ENCODE results near the gene AP1G1.

Gene AP1G1

DNA sequence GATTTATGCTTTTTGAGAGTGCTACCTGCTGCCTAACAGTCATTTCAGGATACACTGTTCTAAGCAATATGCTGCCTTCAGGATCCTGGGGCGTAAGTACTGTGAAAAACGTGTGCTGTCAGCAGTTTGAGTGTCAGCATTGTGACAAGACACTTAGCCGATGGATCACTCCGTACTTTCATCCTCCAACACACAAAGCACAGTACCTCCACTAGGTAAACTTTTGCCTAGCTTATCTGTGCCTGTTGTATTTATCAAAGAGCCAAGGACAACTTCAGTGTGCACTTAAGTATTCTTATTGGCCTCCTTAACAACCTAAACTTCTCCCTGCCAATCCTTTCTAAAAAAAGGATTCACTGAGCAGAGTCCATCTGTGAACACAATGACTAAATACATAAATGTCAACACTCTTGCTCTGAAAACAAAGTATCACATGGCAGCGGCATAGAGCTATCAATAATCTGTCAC, 50.3 kb downstream of the AP1G1 start:
- no peak for DNase-seq (ENCODE audit: low read depth in 1 of 2, low spot score in 1 of 2)

DNA sequence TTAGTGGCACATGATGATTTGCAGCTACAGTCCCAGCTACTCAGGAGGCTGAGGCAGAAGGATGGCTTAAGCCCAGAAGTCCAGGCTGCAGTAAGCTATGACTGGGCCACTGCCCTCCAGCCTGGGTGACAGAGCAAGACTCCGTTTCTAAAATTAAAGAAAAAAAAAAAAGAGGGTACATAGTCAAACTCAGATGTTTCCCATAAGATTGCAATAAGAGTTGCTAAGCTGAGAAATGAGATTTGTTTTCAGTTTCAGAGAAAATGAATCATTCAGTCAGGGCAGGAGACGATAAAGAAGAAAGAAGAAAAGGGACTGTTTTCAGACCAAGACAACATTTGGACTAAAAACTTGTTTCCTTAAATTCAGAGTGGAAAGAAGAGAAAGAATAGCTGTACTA, 54.0 kb downstream of the AP1G1 start:
- no peak for DNase-seq (ENCODE audit: low read depth in 1 of 2, low spot score in 1 of 2)

DNA sequence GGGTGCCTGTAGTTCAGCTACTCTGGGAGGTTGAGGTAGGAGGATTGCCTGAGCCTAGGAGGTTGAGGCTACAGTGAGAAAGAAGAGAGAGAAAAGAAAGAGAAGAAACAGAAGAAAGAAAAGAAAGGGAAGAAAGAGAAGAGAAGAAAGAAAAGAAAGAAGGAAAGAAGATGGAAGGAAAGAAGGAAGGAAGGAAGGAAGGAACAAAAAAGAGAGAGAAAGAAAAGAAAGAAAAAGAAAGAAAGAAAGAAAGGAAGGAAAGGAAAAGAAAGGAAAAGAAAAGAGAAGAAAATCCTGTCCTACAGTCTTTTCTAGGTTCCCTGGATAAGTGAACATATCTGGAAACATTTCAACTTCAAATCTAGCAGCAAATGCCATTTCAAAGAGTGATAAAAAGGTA, 54.5 kb downstream of the AP1G1 start:
- DNase-seq (ENCODE audit: low read depth in 1 of 2, low spot score in 1 of 2) = no peak

DNA sequence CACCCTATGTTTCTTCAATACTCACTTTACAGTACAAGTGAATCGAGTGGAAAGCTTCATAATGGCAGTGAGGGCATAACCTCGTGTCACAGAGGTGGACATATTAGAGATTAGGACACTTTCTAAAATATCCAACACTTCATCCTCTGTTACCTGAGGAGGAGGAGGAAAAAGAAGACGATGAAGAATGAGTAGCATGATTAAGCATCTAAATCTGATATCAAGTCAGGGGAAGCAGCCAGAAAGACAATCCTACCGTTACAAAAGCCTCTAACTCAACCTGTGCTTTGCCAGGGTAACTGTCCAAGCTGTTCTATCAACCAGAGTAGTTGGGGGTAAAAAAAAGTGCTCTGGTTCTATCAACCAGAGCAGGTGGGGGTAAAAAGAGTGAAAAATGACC, 60.4 kb downstream of the AP1G1 start:
- no peak for DNase-seq (ENCODE audit: low read depth in 1 of 2, low spot score in 1 of 2)

DNA sequence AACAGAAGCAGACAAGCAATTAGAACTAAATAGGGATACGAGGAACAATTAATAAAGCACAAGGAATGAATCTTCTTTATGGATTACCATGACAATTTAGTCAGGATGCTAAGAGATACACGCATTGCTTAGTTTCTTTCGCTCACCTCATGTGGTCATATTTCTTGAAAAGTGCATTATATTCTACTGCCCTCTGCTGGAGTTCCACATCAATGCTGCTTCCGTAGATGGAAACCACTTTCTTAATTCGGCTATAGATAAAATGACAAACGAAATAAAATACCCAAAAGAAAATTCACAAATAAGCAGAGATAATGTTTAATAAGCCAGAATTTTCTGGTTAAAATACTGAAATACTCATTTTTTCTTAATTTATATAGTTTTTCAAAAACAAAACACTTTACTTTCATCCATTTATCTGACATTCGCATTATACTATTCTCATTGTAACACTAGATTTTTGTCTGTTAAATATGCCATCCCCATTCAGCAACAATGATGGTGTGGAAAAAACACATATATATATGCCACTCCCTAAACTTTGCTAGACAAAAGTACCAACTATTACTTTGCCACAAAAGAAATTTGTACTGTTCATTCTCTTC, 62.1 kb downstream of the AP1G1 start:
- DNase-seq (ENCODE audit: low read depth in 1 of 2, low spot score in 1 of 2) = no peak

DNA sequence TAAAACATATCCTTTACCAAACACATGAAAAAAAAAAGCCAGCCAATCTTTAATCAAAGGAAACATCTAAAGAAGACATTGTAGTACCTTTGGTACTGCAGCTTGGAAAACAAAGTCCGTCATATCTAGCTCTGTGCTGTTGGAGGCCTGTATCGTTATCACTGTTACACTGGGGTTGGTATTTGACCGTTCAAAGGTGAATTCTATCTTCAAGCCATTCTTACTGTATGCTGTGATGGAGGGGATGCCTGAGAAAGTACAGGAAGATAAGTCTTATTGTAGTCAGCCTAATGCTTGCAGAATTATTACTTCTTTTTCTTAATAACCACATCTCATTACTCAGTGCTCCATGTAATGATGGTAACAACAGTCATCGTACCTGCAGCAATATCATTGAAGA, 69.8 kb downstream of the AP1G1 start:
- DNase-seq (ENCODE audit: low read depth in 1 of 2, low spot score in 1 of 2) = no peak

DNA sequence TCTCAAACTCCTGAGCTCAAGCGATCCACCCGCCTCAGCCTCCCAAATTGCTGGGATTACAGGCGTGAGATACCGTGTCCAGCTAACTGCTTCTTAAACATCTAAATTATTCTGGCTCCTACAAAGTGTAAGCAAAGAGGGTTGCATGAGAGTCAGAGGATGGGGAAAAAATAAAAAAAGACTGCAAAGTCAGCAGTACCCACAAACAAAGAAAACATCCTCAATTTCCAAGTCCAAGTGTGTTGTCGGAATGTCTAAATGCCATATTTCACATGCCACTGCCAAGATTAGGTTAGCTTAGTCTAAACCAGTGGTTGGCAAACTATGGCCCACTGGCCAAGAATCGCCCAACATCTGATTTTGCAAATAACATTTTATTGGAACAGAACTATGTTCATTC, 71.1 kb downstream of the AP1G1 start:
- DNase-seq (ENCODE audit: low read depth in 1 of 2, low spot score in 1 of 2) = no peak

DNA sequence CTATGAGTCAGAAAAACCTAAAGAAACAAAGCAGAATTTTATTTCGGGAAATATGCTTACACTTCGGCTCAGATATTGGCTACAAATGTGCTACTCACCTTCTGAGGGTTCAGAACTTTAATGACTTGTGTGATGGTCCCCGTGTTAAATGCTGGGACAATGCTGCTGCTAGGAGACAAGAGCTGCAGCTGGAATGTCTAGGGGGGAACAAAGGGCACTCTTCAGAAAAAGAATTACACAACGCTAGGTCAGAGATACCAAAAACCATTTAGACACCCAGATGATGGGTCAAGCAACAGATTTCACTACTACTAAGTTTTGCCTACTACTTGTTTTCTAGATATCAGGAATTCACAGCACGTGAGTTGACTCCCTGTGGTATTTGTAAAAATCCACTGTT, 74.1 kb downstream of the AP1G1 start:
- DNase-seq (ENCODE audit: low read depth in 1 of 2, low spot score in 1 of 2) = no peak

DNA sequence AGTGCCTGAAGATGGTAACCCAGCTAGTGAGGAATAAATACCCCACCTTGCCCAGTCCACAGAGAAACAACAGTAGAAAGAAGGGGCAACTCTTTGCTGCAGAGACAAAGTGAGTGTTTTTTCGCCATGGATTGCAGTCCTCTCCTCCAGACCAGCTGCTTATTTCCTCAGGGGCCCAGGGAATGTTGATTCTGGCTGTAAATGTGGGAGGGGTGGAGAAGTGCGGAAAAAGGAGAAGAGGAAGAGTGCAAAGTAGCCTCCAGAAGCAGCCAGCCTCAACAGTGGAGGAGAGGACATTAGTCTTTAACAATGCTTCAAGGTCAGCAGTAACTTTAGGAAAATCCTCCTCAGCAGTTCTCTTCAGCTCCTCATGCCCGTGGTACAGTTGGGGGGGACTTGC, 76.0 kb downstream of the AP1G1 start:
- DNase-seq (ENCODE audit: low read depth in 1 of 2, low spot score in 1 of 2) = no peak

DNA sequence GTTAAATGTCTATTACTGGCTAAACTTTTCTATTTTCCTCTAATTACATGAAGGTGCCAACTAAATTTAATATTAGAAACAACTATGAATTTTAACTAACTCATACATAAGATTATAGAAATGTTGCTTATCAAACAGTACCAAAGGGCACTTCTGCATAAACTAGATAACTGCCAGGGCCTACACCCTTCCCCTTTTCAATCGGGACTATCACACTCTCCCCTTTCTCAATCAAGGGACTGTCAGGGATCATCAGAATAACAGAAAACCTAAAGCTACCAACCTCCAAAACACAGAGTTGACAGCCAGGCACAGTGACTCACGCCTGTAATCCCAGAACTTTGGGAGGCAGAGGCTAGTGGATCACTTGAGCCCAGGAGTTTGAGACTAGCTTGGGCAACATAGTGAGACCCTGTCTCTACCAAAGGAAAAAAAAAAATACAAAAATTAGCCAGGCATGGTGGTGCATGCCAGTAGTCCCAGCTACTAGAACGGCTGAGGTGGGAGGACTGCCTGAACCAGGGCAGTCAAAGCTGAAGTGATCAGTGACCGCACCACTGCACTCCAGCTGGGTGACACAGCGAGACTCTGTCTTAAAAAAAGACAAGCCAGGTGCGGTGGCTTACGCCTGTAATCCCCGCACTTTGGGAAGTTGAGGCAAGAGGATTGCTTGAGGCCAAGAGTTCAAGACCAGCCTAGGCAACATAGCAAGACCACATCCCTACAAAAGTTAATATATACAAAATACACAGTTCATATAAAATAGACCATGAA, 80.9 kb downstream of the AP1G1 start:
- no peak for DNase-seq (ENCODE audit: low read depth in 1 of 2, low spot score in 1 of 2)

DNA sequence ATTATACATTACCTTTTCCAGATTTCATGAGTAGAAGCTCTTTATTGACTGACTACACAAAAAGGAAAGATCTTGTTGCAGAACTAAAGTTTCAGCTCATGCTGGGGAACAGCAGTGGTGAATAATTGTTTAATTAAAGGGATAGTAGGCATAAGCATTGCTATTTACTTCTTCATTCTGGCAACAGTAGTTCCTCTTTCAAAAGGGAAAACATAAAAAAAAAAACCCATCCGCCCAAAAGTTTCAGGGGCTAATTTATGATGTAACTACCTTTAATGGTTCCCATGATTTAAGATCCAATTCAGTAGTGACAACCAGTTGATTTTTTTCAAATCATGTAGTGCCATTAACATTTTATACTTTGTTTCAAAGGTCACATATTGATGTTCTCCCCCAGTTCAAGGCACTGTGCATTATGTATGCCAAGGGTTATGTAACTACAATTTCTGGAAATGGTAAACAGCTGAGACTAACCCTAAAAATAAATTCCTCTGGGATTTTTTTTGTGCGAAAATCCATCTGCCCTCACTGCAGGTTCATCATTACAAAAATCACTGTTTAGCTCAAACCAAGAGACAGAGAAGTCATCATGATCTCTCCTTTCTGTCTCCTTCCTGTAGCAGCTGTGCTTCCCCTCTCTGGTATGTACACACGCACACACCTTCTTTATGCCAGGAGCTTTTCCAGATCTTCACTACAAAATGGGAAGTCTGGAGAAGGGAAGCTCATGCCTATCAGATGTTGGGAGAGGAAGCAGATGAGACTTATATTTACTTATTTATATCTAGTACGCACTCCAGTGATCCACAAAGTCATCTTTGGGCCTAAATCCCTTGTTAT, 81.9 kb downstream of the AP1G1 start:
- no peak for DNase-seq (ENCODE audit: low read depth in 1 of 2, low spot score in 1 of 2)

DNA sequence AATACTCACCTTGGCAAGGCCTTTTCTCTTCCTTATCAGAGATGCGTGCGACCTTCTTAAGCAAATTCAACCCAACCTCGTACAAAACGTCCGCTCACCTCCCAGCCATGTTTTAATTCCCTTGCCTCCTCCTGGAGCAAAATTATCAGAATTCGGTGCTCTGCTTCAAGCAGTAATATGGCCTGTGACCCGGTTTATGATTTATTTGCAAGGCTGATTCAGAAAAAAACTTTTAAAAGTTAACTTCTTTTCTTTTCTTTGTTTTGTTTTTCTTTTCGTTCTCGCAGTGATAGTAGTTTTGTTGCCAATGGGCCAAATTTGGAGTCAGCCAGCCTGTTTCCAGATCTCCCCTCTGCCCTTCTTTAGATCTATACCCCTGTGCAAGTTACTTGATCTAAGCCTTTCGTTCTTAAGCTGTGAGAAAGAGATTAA, 84.3 kb downstream of the AP1G1 start, which contains the start of gene PHLPP2:
PHLPP2 (minus strand) TSS at position 382 of the 432 bp plus-strand sequence. CDS start 9,906 bp downstream, outside the sequence.
- no peak for DNase-seq (ENCODE audit: low read depth in 1 of 2, low spot score in 1 of 2)

DNA sequence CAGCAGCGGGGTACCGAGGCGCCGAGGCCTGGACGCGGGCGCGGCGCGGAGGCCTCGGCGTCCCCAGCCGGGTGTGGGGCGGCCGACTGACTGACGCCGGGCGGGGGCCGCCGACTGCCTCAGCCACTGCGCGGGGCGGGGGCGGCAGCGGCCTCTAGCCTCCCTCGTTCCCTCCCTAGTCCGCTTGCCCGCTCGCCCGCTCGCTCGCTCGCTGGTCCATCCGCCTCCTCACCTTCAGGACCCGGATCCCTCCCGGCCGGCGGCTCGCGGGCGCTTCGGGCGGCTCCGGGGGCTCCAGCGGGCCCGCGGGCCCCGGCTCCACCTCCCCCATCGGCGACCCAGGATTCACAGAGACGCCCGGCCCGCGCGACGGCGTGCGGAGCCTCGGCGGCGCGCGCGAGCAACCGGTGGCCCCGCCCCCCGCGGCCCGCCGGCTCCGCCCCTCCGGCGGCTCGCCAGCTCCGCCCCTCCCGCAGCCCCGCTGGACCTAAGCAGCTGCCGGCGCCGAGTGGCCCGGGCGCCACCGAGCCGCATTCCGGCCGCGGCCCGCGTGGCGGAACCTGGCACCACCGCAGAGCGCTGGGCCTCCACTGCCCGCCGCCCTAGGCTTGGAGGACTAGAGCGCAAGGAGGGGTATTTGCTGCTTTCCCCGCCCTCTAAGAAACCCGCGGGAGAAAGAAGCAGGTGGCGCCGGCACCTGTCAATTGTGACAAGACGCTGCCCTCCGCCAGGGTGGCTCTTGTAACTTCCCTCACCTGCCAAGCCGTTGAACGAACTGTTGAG, 84.9 kb downstream of the AP1G1 start:
- peak; percentile 51 to 73 for DNase-seq (ENCODE audit: low read depth in 1 of 2, low spot score in 1 of 2)

DNA sequence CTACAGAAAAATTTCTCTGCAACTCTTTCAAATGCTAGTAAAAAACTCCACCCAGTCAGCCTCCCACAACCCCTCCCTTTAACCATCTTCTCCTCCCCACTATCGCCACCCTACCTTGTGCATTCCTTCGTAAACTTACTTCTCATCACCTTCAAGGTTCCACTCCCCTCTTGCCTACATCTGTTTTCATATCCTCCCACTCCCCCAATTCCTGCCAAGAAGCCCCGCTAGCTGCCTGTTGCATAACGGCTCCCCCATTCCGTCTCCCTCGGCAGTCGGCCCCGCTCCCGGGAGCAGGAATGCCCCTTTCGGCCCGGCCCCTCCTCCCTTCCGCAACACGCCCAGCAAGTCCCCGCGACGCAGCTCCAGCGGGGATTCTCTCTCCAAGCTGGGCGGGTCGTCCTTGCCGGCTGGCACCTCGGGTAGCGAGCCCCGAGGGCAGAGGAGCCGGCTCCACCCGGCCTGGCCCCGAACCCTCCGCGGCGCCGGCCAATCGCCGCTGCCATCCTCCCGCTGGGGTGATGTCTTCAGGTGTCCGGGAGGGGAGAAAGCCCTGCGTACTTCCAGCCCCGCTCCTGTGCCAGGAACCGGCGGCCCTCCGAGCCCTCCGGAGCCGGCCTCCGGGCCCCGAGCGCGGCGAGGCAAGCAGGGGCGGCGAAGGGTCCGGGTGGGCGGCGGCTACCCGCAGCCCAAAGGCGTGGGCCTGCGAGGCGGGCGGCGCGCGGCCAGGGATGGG, 85.7 kb downstream of the AP1G1 start:
- DNase-seq (ENCODE audit: low read depth in 1 of 2, low spot score in 1 of 2) = peak; percentile 26 to 46

DNA sequence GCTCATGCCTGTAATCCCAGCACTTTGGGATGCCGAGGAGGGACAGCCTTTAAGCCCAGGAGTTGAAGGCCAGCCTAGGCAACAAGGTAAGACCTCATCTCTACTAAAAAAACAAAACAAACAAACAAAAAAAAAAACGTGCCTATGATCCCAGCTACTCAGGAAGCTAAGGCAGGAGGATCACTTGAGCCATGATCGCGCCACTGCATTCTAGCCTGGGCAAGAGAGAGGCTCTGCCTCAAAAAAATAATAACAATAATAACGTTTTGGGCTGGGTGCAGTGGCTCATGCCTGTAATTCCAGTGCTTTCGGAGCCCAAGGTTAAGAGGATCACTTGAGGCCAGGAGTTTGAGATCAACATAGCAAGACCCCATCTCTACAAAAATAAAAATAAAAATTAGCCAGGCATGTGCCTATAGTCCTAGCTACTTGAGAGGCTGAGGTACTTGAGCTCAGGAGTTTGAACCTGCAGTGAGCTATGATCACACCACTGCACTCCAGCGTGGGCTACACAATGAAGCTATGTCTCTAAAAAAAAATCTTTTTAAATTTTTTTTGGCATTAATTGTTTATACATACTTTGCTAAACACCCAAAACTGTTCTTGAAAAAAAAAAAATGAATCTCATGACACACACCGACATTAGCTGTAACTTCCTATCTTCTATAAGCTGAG, 87.4 kb downstream of the AP1G1 start:
- DNase-seq (ENCODE audit: low read depth in 1 of 2, low spot score in 1 of 2) = no peak

DNA sequence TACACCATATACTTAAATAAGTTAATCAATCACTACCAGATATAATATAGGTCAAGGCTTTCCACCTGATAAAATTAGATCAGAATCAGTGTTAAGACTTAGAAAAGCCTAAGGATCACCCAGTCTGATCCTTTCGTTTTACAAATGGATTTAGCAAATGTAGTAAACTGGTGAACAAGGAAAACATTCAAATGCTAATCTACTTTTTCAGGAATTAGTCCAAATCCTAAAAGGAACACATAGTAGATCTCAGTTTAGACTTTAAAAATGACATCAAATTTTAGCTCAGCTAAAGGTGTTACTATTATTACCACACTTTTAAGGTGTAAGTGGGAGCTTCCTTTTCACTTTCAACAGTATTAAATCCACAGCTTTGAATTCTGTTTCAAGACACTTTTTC, 96.1 kb downstream of the AP1G1 start:
- DNase-seq (ENCODE audit: low read depth in 1 of 2, low spot score in 1 of 2) = no peak

DNA sequence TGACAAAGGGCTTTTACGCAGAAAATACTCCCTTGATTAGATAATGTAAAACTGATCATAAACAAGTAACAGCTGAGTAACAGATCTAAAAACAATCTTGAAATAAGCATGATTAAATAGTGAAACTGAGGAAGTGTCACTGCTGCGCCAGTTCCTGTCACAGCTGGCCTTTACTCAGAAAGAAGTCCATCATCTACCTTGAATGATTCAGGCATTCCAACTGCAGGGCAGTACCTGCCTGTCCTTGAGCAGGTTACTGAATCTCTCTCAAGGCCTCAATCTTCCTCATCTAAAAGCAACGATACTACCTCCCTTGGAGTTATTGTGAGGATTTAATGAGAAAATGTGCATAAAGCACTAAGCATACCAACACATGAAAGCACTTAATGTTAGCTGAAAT, 96.8 kb downstream of the AP1G1 start:
- DNase-seq (ENCODE audit: low read depth in 1 of 2, low spot score in 1 of 2) = no peak

DNA sequence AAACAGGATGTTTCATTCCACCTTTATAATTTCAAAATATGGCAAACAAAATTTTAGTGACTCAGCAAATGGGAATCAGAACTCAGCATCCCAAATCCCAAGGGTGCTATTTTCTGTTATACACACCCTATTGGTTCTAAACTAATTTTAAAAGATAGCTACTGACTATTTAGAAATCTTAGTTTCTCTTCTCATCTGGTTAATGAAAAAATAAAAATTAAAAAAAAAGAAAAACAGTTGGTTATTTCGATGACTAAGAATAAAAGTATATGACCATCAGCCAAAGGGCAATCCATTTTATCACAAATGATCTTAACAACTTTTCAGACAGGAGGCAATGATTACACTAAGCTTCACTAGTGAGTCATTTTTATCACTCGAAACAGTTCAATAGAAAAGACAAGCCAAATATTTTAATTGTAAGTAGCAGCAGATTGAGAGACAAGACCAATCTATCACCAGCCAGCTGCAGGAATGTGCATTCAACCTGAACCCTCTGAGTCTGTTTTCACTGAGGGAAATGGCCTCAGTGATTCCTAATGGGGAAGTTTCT, 99.3 kb downstream of the AP1G1 start:
- no peak for DNase-seq (ENCODE audit: low read depth in 1 of 2, low spot score in 1 of 2)

DNA sequence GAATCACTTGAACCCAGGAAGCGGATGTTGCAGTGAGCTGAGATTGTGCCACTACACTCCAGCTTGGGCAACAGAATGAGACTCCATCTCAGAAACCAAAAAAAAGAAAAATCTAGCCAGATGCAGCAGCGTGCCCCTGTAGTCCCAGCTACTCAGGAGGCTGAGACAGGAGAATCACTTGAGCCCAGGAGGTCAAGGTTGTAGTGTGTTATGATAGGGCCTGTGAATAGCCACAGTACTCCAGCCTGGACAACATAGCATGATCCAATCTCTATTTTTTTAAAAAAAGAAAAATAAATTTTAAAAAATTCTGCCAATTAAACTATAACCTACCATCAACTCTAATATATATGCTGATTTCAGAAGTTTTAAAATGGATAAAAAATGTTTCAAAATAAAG, 99.9 kb downstream of the AP1G1 start:
- no peak for DNase-seq (ENCODE audit: low read depth in 1 of 2, low spot score in 1 of 2)

DNA sequence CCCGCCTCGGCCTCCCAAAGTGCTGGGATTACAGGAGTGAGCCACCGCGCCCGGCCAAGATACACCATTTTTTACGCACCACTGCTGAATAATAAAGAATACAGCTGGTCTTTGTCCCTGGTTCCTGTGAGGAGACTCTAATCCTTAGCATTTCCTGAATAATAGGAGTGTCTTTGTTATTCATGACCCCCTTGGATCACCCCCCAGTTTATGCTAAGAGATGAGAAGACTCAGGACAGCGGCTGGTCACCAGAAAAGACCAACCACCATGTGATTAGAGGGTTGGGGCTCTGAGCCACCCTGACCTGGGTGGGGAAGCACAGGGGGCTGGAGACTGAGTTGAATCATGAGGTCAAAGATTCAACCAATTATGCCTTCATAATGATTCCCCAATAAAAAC, 101.4 kb downstream of the AP1G1 start:
- no peak for DNase-seq (ENCODE audit: low read depth in 1 of 2, low spot score in 1 of 2)
